HG03439 (cell line): ENCODE data around the gene INO80D.
"Not testable (repeated sequence)": the region's sequence is repeated elsewhere in the genome, so short reads cannot be mapped to it uniquely, and the experiment has no call there.

Source experiments
- ATAC-seq: cut with Tn5 transposase; IDR thresholded peaks from one replicate; pipeline ENCODE4 v1.9.1; 2021; ENCODE audit warnings: mild to moderate bottlenecking, moderate library complexity; ENCODE audit not compliant: unreplicated experiment

Gene INO80D

DNA sequence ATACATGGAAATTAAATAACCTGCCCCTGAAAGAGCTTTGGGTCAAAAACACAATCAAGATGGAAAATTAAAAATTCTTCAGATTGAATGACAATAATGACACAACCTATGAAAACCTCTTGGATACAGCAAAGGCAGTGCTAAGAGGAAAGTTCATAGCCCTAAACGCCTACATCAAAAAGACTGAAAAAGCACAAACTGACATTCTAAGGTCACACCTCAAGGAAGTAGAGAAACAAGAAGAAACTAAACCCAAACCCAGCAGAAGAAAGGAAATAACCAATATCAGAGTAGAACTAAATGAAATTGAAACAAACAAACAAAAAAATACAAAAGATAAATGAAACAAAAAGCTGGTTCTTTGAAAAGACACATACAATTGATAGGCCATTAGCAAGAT lies 52.5 kb downstream of the INO80D start:
- not testable (repeated sequence) for ATAC-seq

DNA sequence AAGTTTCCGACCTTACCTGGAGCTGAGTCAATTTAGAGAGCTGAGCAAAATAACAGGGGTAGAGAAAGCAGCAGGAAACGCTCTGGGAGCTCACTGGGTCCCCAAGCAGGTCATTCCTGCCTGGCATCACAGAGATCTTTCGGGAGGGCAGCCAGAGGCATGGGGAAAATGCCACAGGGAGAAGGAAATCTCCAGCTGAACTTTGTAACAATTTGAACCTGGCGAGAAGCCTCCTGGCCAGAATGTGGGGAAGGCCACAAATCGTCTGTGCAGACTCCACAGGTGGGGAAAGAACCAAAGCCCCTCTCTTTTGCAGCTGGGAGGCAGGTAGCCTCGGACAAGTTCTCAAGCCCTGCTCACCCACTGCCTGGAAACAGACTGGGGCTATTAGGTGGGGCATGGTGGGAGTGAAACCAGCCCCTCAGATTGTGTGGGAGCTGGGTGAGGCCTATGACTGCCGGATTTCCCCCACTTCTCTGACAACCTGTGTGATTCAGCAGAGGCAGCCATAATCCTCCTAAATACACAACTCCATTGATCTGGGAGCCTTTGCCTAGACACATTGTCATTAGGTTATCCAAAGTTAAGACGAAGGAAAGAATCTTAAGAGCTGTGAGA lies 53.9 kb downstream of the INO80D start:
- ATAC-seq = no peak

DNA sequence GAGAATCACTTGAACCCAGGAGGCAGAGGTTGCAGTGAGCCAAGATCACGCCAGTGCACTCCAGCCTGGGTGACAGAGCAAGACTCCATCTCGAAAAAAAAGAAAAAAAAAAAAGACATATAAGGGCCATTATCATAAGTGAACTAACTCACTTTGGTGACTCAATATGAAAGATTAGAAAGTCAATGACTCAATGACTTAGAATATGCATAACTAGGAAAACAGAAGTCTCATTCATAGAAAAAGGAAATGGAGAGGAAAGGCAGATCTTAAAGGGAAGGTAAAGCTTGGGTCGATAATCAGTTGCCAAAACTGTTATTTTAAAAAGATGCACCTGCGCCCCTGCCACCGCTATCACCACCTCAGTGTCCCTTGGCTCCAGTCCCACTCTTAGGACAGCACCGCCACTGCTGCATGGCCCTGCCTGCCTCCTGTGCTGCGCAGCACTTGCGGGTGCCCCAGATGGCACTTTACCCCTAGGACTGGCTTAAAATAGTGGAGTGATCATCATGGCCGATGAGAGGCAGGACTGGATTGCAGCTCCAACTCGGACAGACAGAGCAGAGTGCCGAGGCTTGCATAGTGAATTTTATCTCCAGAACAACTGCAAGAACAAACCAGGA lies 54.7 kb downstream of the INO80D start:
- ATAC-seq = peak; percentile 78

DNA sequence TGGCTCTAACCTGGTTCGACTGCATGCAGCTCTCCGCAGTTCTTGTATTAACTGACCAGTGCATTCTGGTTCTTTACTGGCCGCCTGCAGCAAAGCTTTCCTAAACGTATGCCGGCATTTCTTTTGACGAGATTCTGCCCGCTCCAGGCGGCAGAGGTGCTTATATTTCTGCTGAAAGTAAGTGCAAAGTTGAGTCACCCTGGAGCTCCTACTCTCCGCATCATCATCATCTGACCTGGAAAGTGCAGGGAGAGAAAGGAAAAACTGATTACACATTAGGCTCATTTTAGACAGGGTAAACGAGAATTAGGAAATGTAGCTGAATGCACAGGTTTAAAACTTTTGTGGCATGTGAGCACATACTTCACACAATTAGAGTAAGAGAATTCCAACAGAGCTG lies 57.9 kb downstream of the INO80D start:
- ATAC-seq = no peak

DNA sequence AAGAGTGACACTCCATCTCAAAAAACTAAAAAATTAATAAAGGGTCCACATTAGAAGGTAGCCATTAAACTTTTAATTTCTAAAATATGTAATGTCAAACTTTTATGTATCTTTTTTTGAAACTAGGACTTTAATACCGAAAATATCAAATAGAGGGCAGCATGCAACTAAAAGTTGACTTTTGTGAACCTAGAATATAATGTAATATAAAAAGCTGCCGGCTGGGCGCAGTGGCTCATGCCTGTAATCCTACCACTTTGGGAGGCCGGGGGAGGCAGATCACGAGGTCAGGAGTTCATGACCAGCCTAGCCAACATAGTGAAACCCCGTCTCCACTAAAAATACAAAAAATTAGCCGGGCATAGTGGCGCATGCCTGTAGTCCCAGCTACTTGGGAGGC lies 62.8 kb downstream of the INO80D start:
- no peak for ATAC-seq

DNA sequence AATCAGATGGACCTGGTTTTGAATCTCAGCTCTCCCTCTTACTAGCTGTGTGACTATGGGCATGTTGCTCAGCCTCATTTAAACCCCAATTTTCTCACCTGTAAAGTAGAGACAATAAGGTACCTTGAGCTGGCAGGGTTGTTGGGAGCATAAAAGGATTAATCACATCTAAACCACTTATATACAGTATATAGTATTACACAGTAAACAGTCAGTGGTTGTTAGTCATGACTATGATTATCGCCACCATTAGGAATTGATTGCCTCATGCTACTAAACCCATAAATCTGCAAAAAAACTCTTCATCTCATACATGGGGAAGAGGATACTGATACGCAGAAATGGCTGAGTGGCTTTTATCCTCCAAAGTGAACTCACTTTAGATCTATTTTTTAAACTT lies 65.8 kb downstream of the INO80D start:
- ATAC-seq = no peak

DNA sequence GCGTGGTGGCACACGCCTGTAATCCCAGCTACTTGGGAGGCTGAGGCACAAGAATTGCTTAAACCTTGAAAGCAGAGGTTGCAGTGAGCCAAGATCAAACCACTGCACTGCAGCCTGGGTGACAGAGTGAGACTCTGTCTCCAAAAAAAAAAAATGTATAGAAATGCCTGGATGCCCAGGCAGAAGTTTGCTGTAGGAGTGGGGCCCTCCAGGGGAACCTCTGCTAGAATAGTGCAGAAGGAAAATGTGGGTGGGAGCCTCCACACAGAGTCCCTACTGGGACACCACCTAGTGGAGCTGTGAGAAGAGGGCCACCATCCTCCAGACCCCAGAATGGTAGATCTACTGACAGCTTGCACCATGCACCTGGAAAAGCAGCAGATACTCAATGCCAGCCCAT lies 70.2 kb downstream of the INO80D start:
- ATAC-seq = not testable (repeated sequence)

DNA sequence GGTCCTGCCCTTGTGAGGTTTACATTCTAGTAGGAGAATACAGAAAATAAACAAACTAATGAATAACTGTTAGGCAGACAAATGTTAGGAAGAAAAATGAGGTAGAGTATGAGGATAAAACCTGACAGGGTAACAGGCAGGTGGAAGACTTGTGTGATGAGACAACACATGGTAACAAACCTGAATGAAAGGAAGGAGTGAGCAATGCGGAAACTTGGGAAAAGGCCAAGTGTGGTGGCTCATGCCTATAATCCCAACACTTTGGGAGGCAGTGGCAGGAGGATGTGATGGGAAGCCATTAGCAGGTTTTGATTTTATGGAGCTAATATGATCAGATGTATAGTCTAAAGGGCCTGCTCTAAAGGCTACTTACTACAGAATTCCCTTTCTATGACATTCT lies 74.2 kb downstream of the INO80D start:
- no peak for ATAC-seq

DNA sequence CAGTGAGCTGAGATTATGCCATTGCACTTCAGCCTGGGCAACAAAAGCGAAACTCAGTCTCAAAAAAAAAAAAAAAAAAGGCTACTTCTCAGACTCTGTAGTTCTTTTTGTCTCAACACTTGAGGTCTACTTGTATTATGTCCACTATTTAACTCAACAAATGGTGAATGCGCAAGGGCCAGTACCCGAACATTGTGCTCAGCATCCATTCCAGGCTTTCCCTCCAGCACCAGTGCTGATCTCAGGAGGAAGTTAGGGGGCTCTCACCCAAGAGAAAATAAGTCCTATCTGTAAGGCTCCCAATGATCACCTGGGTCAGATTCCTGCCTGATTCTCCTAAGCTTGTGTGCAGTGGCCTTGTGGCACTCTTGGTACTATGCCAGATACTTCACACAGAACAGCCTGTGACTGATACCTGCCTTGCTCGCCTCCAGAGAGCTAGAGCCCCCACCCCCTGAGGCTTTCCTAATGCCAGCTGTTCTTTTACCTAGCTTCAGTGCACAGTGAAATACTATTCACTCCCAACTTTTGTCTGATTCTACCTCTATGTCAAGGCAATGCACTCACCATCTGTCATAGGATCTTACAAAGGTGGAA lies 74.9 kb downstream of the INO80D start:
- ATAC-seq = no peak

DNA sequence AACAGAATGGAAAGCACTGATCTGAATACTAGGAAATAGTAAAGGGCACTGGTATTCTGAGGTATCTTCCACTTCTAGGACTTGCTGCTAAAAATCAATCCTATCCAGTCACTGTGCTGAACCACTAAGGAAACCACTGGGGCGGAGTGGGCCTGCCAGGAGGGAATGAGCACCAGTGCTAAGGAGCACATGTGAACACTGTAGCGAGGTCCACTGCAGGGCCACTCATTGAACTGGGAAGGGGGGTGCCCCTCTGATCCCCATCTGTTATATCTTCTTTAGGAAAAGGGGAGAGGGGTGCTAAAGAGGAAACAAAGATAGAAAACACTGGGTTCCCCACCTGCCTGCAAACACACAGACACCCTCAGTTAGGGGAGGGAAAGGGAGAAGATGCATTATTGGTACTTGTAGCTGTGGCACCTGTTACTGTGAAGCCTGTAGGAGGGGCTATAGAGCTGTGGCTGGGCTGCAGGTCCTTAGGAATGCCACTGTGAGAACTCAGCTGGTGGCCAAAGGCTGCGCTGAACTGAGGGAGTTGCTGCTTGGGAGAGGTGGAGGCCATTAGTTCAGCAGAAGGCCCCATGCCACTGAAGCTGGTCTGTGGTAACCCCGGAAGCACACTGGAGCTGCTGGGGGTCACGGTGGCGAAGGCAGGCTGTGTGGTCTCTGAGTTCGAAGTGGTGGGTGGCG lies 81.8 kb downstream of the INO80D start:
- no peak for ATAC-seq

DNA sequence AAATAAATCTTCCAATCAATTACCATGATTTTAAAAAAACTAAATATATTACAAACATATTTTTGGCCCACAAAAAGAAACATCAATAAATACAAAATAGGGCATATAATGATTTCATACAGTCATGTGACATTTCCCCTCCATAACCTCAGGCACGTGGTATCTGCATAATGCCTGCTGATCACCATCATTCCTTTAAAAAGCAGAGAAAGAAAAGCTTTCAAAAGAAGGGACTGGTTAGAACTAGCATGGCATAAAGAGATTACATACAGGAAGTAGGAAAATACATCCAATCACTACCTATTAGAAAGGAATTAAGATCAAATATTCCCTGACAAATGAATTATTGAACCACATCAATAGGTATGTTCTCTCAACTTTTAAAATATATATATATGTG lies 83.5 kb downstream of the INO80D start:
- ATAC-seq = no peak

DNA sequence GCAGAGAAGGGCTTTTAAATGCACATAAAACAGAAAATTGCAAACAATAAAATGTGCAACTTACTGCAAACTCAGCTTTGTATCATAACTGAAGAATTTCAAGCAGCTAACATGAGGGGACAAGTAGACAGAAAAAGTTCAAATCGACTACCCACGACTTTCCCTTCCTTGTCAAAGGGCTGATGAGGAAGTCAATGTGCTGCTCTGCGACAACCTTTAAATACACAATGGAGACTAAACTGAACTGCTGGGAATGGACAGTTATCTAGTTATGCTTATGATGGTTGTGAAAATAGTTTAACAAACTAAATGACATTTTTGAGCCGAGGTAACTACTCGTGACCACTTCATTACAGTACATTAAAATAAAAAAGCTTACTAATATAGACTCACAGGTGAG lies 84.1 kb downstream of the INO80D start:
- no peak for ATAC-seq

DNA sequence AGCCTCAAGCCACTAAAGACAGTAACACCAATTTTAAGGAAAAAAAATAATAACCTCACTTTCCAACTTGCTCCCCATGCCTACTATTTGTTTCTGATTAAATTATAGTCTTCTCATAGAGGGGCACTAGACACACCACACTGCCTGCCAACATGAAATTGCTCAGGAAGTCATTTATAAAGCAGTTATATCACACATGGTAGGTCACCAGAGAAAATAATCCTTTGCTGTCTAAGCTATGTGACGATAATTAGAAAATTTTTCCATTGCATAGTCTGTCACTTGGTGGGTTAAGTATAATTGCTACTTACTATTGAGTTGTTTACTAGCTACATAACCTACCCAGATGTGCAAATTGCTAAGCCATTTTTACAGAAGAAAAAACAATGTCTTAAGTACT lies 85.2 kb downstream of the INO80D start:
- no peak for ATAC-seq

DNA sequence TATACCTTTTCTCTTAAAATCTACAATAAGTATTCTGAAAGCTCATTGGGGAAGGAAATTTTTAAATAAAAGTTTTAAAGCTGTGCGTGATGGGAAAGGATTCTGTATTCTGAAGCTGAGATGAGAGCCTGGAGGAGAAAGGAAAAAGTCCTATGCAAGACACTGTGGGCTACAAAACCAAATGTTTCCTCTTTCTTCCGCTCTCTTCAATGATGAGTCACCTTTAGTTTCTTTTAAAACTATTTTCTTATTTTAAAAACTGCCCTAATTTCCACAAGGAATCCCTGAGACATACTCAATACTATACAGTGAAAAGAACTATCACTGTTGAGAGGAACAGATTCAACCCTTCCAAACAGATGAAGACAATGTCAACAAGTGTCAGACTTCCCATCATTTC lies 87.4 kb downstream of the INO80D start:
- ATAC-seq = no peak

DNA sequence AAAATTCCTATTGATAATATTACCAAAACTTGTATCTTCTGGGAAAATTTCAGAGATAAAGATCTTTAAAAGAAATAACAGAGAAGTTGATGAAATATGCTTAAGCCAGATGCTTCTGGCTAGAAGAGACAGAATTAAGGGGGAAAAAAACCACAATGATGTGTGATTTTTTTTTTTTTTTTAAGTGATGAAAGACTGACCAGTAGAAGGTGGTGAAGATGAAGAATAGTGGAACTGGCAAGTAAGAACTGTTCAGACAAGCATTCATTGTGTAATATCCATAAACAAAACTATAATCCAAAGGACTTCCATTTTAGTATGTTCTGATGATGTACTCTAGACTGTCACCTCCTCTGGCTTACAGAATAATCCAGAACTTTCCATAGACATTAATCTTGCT lies 89.8 kb downstream of the INO80D start:
- ATAC-seq = no peak

DNA sequence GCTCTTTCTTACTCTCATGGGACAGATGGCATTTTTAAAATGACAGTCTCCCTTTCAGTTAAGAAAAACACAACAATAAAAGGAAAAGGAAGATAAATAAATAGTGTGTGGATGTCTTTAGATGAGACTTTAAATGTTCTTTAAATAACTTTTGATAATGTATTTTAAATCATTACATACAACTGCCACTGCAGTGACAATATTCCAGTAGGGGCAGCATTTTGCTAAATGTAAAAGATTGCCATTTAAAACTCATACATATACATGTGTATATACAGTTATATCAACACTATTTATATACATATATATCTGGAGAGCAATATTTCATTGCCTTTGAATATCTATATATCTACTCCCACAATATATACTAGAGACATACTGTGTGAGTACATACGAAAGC lies 90.7 kb downstream of the INO80D start:
- no peak for ATAC-seq

DNA sequence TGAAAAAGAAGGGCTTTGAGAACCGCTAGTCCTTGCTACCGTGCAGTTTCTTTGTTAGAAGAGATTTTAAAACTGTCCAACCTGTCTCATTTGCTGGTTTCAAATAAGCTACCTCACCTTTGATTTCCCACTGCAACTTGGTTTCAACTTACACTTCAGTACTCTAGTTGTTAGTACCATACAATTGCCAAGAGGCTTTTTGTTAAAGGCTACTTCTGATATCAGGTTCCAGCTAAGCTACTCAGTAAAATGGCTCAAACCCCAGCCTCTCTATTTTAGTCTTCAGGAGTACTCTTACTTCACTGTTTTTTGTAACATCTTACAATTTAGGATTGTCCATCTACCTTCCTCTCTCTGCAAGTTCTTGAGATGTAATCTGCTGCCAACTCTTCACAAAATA lies 91.6 kb downstream of the INO80D start:
- no peak for ATAC-seq

DNA sequence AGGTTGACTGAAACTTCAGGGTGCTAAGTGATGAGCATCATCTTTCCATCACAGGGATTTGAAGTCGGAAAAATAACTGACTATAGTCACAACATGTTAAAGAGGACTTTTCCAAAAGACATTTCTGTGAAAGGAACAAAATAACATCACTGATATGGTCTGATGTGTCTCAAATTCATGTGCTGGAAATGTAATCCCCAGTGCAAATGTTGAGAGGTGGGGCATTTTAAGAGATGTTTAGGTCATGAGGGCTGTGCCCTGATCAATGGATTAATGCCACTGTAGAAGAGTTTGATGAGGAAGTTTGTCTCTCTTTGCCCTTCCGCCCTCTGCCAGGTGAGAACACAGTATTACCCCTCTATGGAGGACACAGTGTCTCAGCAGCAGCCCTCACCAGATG lies 95.9 kb downstream of the INO80D start:
- no peak for ATAC-seq

DNA sequence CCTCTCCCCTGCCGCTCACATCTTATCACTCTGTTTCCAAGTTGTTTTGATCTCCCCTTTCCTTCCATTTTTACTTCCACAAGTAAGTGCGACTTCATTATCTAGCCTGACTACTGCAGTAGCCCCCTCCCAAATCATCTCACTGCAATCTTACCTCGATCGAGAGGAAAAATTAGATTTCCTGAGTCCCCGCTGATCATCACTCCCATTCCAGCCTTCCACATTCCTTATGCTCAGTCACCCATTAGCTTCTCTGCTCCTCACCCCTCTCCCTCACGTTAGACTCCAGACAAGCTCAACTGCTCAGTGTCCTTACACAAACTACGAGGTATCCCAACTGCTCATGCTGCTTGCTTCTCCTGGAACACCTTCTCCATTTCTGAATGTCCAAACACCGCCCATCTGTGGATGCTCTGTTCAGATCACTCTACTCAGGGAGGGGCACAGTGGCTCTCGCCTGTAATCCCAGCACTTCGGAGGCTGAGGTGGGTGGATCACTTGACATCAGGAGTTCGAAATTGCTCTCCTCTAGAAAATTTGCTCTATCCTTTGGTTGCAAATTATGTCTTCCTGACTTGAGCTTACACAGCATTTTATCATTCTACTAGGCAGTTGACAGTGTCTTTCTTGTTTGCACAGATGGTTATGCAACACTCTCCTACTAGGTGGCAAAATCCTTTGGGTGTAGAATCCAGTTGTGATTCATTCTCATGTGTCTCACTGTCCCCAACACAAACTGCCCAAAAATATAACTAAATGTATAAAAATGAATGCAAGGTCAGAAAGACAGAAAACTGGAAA lies 96.5 kb downstream of the INO80D start:
- no peak for ATAC-seq

DNA sequence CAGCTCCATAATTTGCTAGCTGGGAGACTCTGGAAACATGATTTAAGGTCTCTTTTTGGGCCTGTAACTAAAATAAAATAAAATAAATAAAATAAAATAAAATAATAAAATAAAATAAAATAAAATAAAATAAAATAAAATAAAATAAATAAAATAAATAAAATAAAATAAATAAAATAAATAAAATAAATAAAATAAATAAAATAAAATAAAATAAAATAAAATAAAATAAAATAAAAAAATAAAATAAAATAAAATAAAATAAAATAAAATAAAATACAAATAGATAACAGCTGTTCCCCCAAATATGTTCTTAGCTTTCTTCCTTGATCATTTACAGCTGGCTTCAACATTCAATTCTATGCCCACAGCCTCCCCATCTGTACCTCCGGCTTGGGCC lies 97.3 kb downstream of the INO80D start:
- not testable (repeated sequence) for ATAC-seq

DNA sequence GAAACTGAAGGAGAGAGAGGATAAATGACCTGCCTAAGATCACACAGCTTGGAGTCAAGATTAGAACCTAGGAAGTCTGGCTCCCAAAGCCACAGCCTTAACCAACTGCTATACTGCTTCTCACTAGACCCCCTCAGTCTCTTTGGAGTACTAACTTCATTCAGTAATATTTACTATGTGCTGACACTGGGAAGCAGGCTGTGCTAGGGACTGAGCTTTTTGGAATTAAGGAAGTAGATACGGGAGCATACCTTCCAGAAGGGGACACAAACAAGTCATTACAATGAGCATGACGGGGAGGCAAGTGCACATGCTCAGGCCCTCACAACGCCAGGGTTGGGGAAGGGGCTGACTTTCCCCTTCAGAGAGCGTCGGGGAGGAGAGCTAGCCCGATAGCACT lies 97.7 kb downstream of the INO80D start:
- ATAC-seq = no peak
